Ecto neural progenitor cell (in vitro differentiated cells): ENCODE data around the gene KCNH4.

Experiments
- DNase-seq: peaks from one replicate; pipeline ENCODE4 v3.0.0-alpha.2; 2018; ENCODE audit warnings: low spot score

Gene KCNH4

DNA sequence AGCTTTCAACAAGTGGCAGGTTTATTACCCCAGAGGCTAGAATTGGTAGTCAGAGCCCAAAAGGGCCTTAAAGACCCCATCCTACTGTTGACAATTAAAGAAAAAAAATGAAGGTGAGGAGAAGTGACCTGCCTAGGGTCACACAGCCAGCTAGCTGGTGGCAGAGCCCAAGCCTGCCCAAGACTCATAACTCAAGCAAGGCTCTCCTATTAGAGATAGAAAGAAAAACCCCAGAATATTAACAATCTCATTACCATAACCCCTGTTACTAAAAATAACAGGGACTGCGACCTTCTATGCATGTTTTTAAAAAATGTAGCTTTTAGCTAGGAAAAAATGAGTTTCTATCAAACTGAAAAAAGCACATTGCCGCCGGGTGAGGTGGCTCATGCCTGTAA is 44.3 kb downstream of the KCNH4 start:
- DNase-seq, result no peak

DNA sequence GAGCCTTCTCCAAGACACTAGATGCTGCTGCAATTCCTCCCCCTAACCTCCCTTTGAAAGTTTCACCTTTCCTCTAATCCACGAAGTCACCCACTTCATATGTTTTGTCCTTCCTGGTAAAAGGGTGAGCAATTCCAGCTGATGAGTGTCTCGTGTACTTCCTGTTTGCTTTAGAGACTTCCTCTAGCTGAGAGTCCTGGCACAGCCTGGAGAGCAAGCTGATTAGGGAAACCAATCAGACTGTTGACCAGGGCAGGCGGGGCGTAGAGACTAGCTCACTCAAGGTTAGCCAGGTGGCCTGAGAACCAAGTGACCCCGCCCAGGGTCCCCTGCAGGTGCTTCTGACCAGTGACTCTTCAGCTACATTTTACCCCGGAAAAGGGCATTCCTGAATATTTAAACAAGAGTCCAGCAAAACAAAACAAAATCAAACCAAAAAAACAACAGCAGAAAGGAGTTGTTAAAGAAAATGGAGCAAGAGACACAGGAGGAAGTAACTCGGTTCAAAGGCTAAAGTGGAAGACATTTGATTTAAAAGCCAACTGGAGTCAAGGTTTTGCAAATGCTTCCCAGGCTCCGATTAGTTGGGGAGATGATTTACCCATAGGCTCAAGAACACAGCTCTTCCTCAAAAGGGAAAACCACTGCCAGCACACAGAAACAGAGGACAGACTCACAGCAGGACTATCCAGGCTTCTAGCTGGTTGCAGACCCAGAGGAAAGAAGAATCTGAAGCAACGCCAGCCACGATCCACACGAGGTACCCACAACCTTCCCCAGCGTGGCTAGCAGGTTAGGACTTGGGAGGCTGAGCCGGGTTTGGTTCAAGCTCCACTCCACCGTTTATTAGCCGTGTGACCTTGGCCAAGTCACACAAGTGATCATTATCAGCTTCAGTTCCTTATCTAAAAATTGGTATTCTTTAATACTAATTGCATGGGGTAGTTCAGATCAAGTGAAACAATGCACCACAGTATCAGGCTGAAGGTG is 45.0 kb downstream of the KCNH4 start:
- DNase-seq, result no peak

DNA sequence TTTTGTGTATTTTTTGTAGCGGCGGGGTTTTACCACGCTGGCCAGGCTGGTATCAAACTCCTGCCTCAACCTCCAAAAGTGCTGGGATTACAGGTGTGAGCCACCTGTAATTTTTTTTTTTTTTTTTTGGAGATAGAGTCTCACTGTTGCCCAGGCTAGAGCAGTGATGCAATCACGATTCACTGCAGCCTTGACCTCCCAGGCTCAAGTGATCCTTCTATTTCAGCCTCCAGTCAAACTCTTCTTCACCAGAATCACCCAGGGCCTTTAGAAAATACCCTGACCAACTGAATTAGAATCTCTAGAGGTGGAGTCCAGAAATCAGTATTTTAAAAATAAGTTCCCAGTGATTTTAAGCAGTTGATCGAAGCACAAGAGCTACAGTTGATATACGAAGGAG is 45.8 kb downstream of the KCNH4 start:
- no peak for DNase-seq

DNA sequence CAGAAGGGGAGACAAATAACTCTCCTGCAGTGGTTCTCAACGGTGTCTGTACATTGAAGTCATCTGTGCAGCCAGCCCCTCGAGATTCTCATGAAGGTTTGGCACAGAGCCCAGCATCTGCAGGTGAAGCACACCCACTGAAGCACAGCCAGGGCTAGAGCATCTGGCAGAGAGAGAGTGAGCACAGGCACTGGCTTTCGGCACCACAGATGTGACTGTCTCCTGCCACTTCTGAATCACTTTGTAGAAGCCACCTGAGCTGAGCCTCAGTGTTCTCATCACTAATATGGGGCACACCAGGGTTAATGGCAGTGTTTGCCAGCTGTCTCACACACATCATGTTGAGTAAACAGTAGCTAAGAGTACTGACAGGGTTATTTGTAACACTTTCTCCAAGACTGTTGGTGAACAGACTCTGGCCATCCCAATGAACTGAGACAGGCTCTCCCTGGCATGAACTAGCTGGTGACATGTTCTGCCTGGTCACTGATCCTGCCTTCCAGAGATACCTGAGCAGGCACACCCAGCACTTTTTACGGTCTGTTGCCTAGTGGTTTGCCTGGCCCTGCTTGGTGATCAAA is 47.4 kb downstream of the KCNH4 start:
- DNase-seq, result no peak

DNA sequence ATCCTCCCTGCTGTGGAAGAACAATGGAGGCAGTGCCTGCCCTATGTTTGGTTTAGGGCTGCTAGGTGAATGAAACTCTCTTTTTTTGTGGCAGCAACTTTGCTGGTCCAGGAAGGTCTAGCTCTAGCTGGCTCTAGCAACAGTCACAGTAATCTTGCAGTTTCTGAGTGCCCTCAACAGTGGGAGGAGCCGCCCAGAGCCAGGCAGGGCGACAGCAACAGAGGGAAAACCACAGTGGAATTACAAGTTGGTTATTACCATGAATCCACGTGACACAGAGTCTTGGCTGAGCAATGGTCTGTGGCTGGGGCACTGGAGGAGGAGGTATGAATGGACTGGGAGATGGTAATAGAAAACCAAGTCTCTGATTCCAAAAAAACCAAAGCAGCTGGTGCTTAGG is 48.0 kb downstream of the KCNH4 start:
- DNase-seq, result no peak

DNA sequence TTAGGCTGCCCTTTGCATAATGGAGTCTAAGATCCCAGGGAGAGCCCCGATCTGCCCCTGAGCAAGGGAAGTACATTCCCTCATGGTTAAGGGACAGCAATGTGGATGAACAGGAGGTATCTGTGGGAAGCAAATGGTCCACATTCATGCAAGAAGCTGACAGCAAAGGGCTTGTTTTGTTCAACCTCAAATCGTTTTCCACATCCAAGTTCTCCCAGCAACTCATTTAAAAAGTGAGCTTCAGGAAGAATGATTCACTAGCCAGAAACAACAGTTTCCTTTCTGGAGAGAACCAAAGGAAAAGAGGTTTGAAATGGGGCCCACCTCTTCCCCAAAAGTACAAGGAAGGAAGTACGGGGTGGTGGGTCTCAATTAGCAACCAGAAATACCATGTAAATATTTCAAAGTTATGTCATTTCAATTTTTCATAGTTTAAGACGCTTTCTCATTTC is 48.9 kb downstream of the KCNH4 start:
- DNase-seq, result no peak

DNA sequence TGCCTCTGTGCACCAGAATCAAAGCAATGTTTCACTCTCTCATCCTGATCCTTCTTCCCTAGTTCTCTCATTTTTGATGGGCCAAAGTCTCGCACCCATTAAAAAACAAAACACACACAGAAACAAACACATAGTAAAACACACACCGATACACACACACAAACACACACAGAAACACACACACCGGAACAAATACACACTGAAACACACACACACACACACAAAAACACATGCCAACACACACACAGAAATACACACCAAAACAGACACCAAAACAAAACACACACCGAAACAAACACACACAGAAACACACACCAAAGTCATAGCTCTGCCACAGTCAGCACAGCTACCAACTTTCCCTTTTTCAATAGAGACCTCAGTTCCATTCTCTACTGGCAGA is 49.7 kb downstream of the KCNH4 start:
- no peak for DNase-seq

DNA sequence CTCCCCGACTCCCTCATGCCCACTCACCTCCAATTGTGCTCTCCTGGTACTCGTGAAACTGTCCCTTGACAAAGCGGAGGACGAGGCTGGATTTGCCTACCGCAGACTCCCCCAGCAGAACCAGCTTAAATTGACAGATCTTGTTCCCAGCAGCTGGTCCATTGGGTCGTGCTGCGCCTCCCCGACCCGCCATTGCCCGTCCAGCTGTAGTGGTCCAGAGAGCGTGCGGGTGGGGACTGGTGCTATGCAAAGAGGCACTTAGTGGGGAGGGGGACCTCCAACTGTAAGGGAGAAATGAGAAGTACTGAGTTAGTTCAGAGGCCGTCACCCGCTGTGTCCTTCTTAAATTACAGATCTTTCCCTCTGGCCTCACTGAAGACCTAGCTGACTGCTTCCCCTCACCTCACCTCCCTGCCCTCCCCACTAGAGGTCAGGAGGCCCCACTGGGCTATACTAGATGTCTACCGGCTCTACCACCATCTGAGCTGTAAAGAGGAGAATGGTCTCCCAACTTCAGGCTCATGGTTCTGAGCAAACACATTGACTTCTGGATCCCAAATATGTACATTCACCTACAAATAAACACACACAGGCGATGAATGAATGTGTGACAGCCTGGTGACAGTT is 50.5 kb downstream of the KCNH4 start:
- DNase-seq, result no peak

DNA sequence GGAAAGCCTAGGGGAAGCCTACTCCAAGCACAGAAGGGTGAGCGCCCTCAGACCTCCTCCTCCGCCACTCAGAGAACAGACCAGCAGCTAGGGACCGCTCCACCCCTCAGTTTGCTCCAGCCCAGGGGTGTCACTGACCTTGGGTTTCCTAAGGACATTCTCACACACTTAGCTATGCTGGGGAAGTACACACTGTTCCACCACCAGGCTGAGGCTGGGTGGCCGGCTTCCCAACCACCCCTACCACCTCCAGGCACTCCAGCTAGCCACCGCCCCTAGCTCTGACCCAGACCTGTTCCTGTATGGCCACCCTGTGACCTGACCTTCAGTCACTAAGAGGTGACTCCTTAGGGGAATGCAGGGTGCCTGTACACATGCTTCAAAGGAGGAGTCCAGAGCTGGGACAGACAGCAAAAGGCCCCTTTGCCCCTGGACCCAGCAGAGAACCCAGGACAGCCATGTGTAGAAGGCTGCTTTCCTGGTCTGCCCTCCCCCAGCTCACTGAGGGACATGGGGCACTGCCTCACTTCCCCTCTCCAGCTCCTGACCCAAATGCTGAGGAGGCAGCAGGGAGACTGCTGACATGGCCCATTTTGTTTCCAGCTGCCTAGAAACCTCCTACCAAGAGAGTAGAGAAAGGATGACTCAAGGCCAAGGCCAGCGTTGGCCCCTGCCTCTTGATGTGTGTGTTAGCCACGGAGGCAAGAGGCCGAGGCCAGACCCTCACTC is 51.7 kb downstream of the KCNH4 start:
- DNase-seq, result no peak

DNA sequence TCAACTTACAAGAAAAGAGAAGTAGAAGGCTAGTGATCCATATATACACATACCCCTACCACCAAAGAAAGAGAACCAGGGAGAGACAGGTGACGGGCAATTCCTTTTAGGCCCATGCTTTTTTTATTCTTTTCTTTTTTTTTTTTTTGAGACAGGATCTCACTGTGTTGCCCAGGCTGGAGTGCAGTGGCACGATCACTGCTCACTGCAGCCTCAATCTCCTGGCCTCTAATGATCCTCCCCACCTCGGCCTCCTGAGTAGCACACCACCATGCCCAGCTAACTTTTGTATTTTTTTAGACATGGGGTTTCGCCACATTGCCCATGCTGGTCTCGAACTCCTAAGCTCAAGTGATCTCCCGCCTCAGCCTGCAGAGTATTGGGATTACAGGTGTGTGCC is 53.5 kb downstream of the KCNH4 start:
- no peak for DNase-seq

DNA sequence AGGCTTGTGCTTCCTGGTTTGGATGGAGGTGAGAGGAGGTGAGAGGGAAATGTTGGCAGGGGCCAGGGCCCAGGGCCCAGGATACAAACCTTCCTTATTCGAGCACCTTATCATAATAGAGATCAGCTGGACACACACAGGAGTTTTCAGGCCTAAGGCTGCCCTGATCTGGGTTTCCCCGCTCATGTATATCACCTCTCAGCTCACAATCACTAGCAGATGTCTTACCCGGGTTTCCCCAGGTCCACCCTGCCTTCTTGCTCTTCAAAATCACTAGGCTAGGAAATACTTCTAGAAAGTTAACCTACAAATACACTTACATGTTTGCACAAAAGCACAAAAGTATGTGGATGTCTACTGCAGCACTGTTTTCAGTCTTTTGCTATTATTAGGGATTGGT is 54.1 kb downstream of the KCNH4 start:
- DNase-seq, result no peak

DNA sequence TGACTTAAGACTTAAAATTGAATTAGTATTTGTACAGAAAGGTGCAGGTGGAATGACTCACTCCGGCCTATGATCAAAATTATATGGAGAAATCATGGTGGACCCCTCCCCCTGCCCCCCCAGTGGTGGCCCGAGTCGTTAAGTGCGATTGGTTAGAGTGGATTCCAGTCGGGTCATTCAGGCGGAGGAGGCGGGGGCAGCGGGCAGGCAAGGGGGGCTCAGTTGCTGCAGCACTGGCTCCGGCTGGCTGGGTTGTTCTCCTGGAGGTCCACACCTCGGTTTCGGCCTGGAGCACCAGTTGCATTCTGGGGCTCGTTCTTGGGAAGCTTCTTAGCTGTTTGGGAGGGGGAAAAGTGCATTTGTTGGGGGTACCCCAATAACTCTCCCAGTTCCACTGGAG is 55.4 kb downstream of the KCNH4 start:
- no peak for DNase-seq

DNA sequence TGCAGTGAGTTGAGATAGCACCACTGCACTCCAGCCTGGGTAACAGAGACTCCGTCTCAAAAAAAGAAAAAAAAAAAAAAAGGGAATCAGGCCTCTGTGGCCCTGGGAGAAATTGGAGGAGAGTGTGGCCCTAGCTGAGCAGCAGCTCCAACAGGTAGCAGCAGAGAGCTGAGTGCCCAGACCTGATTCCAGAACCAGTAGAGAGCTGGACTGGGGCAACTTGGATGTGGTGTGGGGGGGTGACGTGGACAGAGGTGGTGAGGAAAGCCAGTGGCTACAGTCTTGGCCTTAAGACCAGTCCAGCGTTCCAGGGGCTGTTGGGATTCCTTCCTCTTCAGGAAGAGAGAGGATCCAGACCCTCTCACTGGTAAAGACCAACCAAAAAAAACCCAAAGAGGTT is 56.7 kb downstream of the KCNH4 start:
- DNase-seq, result no peak

DNA sequence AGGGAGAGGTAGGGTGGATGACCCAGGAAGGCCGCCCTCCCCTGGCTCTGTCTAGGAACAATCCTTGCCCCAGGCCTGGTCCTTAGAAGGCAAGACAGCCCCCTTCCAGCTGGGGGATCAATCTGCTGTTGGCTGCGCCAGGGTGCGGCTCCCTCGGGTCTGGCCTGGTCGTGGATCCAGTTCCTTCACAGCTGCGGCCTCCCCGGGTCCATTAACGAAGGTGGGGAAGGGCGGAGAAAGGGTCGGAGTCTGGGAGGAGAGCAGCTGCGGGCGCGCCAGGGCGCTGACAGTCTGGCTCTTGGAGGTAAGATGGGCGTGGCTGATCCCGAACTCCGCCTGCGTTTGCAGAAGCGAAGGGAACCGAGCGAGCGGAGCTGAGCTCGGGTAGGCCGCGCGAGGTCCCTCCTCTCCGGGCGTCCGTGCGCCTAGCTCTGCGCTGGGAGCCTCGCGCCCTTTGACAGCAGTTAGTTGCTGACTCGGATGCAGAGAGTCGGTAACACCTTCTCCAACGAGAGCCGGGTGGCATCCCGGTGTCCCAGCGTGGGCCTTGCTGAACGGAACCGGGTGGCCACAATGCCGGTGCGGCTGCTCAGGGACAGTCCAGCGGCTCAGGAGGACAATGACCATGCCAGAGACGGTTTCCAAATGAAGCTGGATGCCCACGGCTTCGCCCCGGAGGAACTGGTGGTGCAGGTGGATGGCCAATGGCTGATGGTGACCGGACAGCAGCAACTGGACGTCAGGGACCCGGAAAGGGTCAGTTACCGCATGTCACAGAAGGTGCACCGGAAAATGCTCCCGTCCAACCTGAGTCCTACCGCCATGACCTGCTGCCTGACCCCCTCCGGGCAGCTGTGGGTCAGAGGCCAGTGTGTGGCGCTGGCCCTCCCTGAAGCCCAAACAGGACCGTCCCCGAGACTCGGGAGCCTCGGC is 58.3 kb downstream of the KCNH4 start, which contains the start of gene HSPB9:
HSPB9 (plus strand) TSS at position 434 of the 933 bp plus-strand sequence; CDS start at position 481, 47 bp downstream.
- DNase-seq, result peak; percentile 87

DNA sequence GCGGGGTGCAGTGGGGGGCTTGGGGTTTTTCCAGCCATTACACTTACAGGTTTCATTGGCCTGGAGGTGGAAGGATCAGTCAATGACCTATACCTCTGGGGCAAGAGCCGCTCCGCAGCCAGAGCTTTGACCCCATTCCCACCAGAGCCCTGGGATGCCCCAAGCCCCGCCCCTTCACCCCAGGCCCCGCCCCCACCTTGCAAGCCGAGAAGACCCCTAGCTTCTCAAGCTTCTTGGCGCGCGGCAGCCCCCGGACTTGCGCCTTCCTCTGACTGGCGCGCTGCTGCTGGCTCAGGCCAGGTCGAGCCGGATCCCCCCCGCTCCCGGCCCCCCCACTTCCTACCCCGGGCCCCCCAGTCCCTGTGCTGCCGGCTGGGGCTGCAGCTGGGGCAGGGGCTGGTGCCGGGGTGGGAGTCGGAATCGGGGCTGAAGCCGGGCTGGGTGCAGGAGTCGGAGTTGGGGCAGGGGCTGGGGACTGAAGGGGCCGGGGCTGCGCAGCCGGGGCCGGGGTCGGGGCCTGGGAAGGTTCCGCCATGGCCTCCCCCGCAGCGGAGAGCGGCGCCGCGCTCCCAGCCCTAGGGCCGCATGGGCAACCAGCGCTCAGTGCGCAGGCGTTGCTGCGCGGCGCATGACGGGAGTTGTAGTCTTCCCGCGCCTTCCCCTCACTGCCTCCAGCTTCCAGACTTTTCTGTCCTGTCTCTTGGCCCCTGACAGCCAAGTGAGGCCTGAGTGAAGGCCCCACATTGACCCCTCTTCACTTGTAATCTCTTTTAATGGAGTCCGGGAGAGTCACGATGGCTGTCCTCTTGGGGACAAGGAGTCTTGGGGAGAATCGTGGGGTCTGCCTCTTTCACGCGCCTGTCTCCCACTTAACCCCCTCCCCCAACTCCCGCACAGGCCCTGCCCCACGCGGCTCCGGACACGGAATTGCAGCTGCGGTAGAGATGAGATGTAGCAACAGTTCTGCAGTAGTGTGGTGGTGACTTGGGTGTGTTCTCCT is 59.9 kb downstream of the KCNH4 start, which contains the start of gene KAT2A:
KAT2A (minus strand) TSS at position 598 of the 1,000 bp plus-strand sequence; CDS start at position 535, 63 bp downstream.
- peak; percentile 91 for DNase-seq

DNA sequence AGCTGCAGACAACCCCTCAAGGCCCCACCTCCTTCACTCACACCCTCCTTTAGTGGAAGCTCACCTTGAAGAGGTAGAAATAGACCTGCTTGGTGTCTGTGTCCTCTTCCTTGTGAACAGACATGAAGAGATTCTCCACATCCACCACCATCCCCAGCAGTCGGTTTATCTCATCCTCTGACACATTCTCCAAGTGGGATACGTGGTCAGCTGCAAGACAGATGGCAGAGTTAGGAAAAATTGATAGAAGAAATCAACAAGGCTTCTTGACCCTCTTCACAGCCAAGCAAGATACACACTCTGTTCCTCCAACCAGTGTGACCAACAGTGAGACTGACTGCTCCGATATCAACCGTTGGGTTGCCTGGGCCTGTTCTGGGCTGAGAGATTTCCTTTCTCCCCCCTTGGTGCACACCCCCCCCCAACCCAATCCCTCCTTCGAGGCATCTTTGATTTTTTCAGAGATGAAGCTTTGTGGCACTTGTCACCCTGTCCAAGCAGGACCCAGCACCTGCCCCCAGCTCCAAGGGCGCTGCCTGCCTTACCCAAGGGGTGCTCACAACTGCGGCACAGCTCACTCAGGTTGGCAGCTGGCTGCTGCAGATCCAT is 60.7 kb downstream of the KCNH4 start:
- no peak for DNase-seq

DNA sequence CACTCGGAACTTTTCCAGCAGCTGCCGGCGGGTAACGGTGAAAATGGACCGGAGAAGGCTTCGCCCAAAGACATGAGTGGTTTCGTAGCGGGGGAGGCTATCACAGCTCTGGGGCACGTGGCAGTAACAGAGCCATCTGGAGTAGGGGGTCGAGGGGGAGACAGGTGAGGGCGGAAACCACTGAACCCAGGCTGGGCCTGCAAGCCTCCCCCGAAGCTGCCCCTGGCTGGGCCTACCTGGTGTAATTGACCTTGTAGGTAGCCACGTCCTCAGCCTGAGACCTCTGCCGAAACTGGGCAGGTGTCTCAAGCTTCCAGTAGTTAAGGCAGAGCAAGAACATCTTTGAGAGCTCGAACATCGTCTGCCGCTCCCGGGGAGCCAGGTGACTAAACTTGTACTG is 61.6 kb downstream of the KCNH4 start:
- DNase-seq, result no peak

DNA sequence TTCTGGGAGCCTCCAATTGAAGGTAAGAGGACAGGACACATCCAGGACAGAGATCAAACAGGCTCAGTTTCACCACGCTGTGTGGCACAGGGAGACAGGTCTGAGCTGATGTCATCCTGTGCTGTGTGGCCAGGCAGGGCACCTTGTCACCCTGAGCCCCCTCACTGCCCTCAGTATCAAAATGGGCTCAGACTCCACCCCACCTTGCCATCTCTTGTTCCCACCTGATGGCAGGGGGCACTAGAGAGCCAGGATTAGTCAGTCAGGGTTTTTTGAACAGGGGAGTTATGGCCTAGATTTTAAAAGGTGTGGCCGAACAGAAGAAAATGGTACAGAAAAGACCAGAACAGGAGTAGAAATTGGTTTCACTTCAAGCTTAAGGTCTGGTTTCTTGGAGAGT is 62.4 kb downstream of the KCNH4 start:
- DNase-seq, result no peak

DNA sequence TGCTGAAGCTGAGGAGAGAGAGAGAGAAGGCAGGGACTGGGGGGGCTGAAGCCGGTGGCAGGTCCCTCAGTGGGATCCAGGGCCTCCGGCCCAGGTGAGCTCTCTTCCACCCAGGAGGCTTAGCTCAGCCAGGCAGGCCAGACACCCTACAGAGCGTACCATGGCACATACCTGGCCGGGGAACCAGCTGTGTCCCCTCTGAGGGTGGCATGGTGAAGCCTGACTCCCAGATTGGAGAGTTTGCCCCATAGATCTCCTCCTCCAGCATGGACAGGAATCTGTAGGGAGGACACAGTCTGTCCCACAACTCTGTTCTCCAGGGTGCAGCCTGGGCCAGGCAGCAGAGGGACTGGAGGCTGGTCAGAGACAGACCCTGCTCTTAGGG is 62.8 kb downstream of the KCNH4 start:
- DNase-seq, result no peak
